GM19023 (cell line): ENCODE data around the gene KNL1.
"Not testable (repeated sequence)": the region's sequence is repeated elsewhere in the genome, so short reads cannot be mapped to it uniquely, and the experiment has no call there.

ENCODE experiments used
- ATAC-seq: cut with Tn5 transposase; IDR thresholded peaks from one replicate; pipeline ENCODE4 v1.9.1; 2021; ENCODE audit warnings: mild to moderate bottlenecking, moderate library complexity; ENCODE audit not compliant: unreplicated experiment

Gene KNL1

GRCh38 chr15:40647523-40647922 lies 53.5 kb downstream of the KNL1 start:
- ATAC-seq, result no peak

- ATAC-seq, result no peak
Measured at GRCh38 chr15:40650479-40650878, 56.4 kb downstream of the KNL1 start.

GRCh38 chr15:40660686-40661085 lies 66.6 kb downstream of the KNL1 start:
- no peak for ATAC-seq

DNA sequence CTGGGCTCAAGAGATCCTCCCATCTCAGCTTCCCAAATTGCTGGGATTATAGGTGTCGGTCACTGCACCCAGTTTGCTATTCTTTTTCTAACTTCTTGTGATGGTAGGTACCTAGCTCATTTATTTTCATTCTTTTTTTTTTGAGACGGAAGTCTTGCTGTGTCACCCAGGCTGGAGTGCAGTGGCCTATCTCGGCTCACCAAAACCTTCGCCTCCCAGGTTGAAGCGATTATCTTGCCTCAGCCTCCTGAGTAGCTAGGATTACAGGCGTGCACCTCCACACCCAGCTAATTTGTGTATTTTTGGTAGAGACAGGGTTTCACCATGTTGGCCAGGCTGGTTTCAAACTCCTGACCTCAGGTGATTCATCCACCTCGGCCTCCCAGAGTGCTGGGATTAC lies 70.9 kb downstream of the KNL1 start:
- ATAC-seq, result no peak

- ATAC-seq, result not testable (repeated sequence)
Measured at GRCh38 chr15:40676290-40676689, 82.2 kb downstream of the KNL1 start.

DNA sequence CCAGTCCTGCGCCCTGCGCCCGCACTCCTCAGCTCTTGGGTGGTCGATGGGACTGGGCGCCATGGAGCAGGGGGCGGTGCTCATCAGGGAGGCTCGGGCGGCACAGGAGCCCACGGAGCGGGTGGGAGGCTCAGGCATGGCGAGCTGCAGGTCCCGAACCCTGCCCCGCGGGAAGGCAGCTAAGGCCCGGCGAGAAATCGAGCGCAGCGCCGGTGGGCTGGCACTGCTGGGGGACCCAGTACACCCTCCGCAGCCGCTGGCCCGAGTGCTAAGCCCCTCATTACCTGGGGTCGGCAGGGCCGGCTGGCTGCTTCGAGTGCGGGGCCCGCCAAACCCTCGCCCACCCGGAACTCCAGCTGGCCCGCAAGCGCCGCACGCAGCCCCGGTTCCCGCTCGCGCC lies 82.9 kb downstream of the KNL1 start:
- not testable (repeated sequence) for ATAC-seq

DNA sequence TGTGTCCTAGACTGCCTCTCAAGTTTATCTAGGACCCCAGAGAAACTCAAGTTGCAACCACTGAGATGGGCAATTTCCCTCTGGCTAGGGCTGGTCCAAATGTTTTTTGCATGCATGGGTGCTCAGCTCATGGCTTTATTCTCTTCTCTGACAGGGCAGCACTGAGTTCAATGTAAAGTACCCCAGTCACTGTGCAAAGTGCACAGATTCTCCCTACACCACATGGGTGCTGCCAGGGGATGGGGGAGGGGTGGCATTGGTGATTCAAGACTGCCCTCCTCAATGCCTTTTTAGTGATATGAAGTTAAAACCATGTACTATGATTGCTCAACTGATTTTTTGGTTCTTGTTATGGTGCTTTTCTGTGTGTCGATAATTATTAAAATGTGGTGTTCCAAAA lies 86.1 kb downstream of the KNL1 start:
- no peak for ATAC-seq

GRCh38 chr15:40680959-40681358 lies 86.9 kb downstream of the KNL1 start:
- not testable (repeated sequence) for ATAC-seq

DNA sequence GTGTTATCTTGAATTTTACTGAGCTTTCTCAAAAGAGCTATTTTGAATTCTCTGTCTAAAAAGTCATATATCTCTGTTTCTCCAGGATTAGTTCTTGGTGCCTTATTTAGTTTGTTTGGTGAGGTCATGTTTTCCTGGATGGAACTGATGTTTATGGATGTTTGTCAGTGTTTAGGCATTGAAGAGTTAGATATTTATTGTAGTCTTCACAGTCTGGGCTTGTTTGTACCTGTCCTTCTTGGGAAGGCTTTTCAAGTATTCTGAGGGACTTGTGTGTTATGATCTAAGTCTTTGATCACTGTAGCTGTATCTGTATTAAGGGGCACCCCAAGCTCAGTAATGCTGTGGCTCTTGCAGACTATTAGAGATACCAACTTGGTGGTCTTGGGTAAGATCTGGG lies 90.3 kb downstream of the KNL1 start:
- ATAC-seq, result no peak

DNA sequence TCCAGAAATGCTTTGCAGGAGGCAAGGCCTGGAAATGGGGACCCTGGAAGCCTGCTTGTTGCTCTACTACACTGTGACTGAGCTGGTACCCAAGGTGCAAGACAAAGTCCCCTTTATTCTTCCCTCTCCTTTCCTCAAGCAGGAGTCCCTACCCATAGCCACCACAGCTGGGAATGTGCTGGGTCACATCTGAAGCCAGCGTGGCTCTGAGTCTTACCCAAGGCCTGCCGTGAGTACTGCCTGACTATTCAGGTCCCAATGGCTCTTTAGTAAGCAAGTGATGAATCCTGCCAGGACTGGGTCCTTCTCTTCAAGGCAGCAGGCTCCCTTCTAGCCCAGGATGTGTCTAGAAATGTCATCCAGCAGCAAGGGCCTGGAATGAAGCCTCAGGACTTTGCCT lies 91.3 kb downstream of the KNL1 start:
- no peak for ATAC-seq

DNA sequence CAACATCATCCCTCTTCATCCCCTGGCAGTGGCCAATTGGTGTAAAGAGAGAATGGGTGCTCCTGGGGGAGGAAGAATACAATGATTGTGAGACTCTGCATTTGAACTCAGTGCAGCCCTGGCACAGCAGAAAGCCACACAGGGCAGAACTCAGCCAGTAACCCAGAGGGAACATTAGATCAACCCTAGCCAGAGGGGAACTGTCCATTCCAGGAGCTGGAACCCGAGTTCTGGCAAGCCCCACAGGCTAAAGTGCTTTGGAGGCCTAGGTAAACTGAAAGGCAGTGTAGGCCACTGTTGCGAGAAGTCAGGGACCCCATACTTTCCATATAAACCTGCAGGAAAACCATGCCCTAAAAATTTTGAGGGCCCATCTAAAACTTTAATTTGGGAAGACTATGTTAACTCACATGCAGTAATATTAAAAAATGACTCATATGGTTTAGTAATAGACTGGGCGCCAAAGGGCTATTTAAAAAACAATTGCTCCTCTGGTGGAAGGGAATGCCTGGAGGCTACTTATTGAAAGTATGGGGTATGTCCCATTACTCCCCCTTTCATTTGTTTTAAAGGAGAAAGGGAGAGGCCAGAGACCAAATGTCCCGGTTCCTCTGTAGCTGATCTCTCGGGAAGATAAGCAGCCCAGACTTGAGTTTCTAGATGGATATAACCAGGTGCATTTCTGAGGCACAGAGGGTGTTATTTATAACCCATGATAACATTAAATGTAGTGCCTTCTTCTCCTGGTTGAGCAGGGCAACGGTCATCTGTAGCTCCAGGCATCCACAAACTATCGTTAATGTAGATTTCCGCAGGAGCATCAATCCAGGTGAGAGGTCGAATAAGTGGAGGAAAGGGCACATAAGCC lies 95.1 kb downstream of the KNL1 start:
- ATAC-seq, result no peak

DNA sequence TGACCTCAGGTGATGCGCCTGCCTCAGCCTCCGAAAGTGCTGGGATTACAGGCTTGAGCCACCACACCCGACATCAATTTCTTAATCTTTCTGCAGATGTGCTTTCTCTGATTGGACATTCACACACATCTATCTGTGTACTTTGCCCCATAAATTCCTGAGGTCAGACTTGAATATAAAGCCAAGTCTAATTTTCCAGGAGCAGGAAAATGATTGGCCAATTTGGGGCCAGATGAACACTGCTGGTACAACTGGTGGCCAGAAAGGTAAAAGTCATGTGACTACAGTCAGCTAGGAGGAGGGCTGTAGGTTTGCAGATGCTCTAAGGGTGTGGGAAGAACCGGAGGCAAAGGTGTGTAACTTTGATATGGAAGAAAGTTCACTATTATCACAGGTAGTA lies 97.7 kb downstream of the KNL1 start:
- no peak for ATAC-seq

DNA sequence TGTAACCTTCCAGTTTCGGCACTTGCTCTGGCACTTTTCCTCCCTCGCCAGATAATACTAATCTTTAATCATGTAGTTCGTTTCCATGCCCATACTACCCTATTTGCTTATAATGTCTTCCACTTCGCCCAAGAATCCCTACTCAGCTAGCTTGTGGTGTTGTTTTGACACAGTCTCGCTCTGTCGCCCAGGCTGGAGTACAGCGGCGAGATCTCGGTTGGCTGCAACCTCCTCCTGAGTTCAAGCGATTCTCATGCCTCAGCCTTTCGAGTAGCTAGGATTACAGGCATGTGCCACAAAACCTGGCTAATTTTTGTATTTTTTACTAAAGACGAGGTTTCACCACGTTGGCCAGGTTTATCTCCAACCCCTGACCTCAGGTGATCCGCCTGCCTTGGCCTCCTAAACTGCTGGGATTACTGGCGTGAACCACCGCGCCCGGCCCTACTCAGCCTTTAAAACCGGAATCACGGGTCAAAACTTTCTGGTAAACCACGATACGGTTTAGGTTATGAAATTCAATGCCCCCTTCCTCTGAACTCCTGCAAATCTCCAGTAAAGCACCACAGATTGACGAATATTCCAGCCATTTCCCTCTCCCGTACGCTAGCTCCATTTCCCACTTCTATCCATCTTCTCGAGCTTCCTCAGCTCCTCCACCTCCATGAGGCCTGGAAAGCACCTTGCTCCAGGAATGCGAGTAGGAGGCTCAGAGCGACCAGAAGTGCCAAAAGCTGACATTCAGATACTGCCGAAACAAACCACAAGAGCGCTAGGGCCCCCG lies 100.0 kb downstream of the KNL1 start:
- no peak for ATAC-seq

GRCh38 chr15:40694688-40695468 lies 100.8 kb downstream of the KNL1 start, which contains the start of gene RAD51:
Gene RAD51, plus strand, starts transcription at chr15:40695174. Its CDS starts 3,585 bp downstream, at chr15:40698759.
- peak; percentile 81 for ATAC-seq

GRCh38 chr15:40695469-40695890 lies 101.4 kb downstream of the KNL1 start:
- no peak for ATAC-seq

- ATAC-seq, result no peak
Measured at GRCh38 chr15:40696228-40696627, 102.2 kb downstream of the KNL1 start.

GRCh38 chr15:40697916-40698315 lies 103.9 kb downstream of the KNL1 start:
- ATAC-seq, result no peak

GRCh38 chr15:40702077-40702476 lies 108.0 kb downstream of the KNL1 start:
- no peak for ATAC-seq

- ATAC-seq, result no peak
Measured at GRCh38 chr15:40706121-40706520, 112.1 kb downstream of the KNL1 start.
